ENCODE data around the gene SH2D3C.

Gene SH2D3C

GRCh38 chr9:127693697-127694096, 84.8 kb downstream of the SH2D3C start:
- no peak for DNase-seq
- H3K36me3 ChIP-seq (replicated peaks), result no peaks in the 10 kb centered on the region
- no peak for TF ChIP-seq CTCF (IDR thresholded peaks at IDR 0.05; ENCODE audit: low read depth, low read length, missing control alignments)

GRCh38 chr9:127693143-127693542, 85.3 kb downstream of the SH2D3C start:
- Histone ChIP-seq H3K27me3 (replicated peaks) (no peaks in the 10 kb centered on the region), H3K36me3 (replicated peaks) (no peaks in the 10 kb centered on the region), H3K27ac (no peak overlapping the region), H3K4me3 (ENCODE audit: low read depth, low read length) (no peak overlapping the region)
- in situ Hi-C loops (cut with HindIII; ENCODE audit: low pct_ligation_motif_present, low sequenced_read_pairs), result no loop called here
- TF ChIP-seq CTCF (IDR thresholded peaks at IDR 0.05; ENCODE audit: low read depth, low read length, missing control alignments), result no peak
- no peak for DNase-seq

More at GRCh38 chr9:127693697-127694096, 84.8 kb downstream of the SH2D3C start:
- in situ Hi-C loops (cut with HindIII; ENCODE audit: low pct_ligation_motif_present, low sequenced_read_pairs), result no loop called here
- Histone ChIP-seq H3K27ac (no peak overlapping the region), H3K4me3 (ENCODE audit: low read depth, low read length) (no peak overlapping the region), H3K27me3 (replicated peaks) (no peaks in the 10 kb centered on the region)

GRCh38 chr9:127692071-127692470, 86.4 kb downstream of the SH2D3C start:
- in situ Hi-C loops (cut with HindIII; ENCODE audit: low pct_ligation_motif_present, low sequenced_read_pairs), result no loop called here
- no peak overlapping the region for H3K27ac ChIP-seq
- no peak overlapping the region for H3K4me3 ChIP-seq (ENCODE audit: low read depth, low read length)
- no peak for TF ChIP-seq CTCF (IDR thresholded peaks at IDR 0.05; ENCODE audit: low read depth, low read length, missing control alignments)
- no peak for DNase-seq
- no peaks in the 10 kb centered on the region for H3K27me3 ChIP-seq (replicated peaks)
- H3K36me3 ChIP-seq (replicated peaks), result no peaks in the 10 kb centered on the region

GRCh38 chr9:127690735-127691134, 87.7 kb downstream of the SH2D3C start:
- in situ Hi-C loops (cut with HindIII; ENCODE audit: low pct_ligation_motif_present, low sequenced_read_pairs), result no loop called here
- no peaks in the 10 kb centered on the region for H3K36me3 ChIP-seq (replicated peaks)
- no peak overlapping the region for H3K4me3 ChIP-seq (ENCODE audit: low read depth, low read length)
- H3K27ac ChIP-seq, result no peak overlapping the region
- no peak for TF ChIP-seq CTCF (IDR thresholded peaks at IDR 0.05; ENCODE audit: low read depth, low read length, missing control alignments)
- no peak for DNase-seq
- no peaks in the 10 kb centered on the region for H3K27me3 ChIP-seq (replicated peaks)

GRCh38 chr9:127689329-127690000, 89.0 kb downstream of the SH2D3C start:
- peaks cover 2% of the 10 kb centered on the region for H3K36me3 ChIP-seq (replicated peaks)

More at GRCh38 chr9:127689329-127690000, 89.0 kb downstream of the SH2D3C start:
- H3K4me3 ChIP-seq (ENCODE audit: low read depth, low read length), result no peak overlapping the region
- no peak overlapping the region for H3K27ac ChIP-seq
- no peaks in the 10 kb centered on the region for H3K27me3 ChIP-seq (replicated peaks)
- TF ChIP-seq CTCF (IDR thresholded peaks at IDR 0.05; ENCODE audit: low read depth, low read length, missing control alignments), result no peak
- DNase-seq, result no peak
- in situ Hi-C loops (cut with HindIII; ENCODE audit: low pct_ligation_motif_present, low sequenced_read_pairs), result no loop called here

Measured in brain microvascular endothelial cell (primary cell).